GM18909 (cell line): ENCODE measurements around the gene PLXNA2.

Experiments used
- ATAC-seq: cut with Tn5 transposase; IDR thresholded peaks from one replicate; pipeline ENCODE4 v1.9.1; 2021; ENCODE audit warnings: mild to moderate bottlenecking; ENCODE audit not compliant: unreplicated experiment, poor library complexity

Gene PLXNA2

DNA sequence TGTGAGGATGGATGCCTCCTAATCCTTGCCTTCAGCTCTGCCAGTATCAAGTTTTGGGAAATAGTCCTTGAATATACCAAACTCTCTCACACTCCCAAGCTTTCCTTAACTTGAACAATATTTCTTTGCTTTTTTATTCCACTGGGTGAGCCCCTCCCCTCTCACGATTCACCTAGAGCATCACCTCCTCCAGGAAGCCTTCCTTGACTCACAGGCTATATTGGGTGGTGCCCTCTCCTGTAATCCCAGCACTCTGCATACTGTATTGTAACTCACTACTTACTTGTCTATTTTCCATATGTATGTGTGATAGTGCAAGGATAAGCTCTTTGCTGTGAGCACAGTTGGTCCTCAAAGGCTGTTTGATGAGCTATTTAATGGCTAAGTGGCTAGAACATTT, 114.7 kb downstream of the PLXNA2 start:
- ATAC-seq: no peak

DNA sequence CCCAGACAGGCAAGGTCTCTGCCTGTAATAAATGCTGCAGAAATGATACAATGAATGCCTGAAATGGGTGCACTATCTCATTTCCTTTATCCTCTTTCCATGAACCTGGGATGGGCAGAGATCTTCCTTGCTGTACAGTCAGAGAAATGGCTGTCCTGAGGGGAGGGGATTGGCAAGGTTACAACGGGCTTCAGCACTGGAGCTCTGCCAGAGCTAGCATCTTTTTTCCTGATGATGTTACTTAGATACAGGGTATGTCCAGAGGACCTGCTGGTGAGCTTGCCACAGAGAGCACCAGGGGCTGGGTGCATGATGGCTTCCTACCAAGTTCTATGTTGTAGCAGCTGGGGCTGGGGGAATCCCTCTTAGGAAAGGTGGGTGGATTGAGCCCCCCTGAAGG, 115.1 kb downstream of the PLXNA2 start:
- no peak for ATAC-seq

DNA sequence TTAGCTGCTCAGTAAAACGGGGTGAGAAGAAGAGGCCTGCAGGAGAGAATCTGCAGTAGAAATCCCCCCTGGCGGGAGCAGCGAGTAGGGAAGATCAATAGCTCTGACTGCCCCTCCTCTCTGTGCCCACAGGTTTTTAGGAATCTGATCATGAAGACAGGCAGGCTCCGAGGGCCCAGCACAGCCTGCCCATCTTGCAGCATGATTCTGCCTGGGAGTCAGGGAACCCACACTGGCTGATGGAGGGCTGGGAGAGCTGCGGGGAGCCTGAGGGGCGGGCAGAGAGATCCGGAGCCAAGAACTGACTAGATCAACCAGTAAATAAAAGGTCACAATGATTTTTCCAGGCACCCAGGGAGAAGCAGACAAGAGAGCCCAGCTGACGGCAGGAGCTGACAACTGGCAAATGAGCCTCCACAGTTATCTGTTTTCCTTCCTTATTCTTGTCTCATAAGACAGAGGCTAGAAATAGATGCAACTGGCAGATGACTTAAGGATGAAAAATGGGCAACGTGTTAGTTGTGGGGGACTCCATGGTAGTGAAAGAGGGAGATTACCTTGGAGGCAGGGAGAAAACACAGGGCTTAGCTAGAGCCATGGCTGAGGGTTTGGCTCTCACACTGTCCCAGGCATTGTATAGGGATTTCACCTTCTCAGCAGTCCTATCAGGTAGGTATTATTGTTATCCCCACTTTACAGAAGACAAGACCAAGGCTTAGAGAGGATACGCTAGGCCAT, 116.2 kb downstream of the PLXNA2 start:
- no peak for ATAC-seq

DNA sequence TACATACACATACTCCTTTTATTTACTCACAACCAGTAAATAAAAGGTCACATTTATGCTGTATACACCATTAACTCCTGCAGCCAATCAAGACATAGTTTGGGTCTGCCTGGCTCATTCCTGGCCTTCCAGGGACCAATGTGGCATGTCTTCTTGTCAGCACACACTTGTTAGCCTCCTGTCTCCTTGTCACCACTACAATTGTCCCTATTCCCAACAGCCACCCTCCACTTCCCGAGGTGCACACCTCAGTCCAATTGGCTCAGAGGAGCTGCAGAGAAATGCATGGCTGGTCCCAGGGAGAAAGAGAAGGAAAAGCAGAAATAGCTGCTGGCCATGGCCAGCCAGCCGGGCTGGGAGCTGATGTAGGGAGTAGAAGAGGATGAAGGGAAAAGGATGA, 116.9 kb downstream of the PLXNA2 start:
- no peak for ATAC-seq

DNA sequence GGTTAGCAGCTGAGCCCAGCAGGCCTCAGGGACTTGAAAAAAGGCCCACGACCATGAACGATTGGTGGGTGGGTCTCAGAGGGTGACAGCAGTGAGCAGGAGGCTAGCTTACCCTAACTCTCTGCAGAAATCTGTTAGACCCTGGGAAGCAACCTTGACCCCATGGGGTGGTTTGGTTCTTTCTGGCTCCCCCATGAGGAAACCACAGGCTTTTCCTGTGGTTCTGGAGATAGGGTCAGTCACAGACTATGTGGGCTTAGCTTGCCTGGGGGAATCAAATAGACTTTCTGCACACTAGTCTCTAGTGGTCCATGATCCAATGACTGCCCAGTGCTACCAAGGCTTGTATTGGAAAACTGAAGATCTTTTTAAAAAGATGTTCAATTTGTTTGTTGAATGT, 118.1 kb downstream of the PLXNA2 start:
- no peak for ATAC-seq

DNA sequence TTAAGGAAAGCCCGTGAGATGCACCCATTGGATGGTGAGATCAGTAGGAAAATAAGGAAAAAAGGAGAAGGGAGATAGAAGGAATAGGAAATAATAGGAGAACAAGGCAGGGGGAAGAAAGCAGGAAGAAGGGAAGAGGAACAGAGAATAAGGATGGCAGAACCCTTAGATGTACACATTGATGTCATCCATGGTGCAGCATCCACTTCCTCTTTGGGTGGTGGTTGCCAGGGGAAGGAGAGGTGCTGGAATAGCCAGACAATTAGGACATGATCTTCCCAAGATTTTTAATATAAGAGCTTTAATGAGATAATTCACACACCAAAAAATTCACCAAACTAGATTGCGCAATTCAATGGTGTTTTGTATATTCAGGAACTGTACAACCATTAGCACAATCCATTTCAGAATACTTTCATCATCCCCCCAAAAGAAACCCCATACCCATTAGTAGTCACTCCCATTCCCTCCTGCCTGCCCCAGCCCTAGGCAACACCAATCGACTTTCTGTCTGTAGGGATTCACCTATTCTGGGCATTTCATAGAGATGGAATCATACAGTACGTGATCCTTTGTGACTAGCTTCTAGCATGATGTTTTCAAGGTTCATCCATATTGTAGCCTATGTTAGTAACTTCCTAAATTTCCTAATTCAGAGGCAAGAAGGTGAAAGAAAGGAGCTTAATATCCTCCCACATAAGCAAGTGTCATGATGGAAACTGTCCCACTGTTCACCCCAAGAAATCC, 121.4 kb downstream of the PLXNA2 start:
- ATAC-seq: no peak

DNA sequence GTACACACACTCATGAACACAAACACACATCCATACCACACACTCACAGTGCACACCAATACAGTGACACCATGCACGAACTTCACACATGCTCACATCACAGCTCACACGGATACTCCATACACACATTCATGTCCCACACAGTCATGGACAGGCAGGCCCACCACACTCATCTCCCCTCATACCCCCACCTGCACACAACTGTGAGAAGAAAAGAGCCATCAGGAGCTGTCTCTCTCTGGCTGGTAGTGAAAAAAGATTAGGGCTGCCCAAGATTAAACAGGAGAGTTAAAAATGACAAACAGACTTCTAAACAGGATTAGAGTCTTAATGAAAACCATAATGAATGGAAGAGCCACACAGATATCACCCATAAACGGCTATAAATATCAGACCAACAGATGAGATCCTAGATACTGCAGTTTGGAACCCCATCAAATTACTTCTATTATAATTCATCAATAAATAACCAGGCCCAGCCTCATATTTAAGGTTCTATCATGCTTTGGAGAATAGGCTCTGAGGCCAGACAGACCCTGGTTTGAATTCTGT, 122.3 kb downstream of the PLXNA2 start:
- no peak for ATAC-seq

DNA sequence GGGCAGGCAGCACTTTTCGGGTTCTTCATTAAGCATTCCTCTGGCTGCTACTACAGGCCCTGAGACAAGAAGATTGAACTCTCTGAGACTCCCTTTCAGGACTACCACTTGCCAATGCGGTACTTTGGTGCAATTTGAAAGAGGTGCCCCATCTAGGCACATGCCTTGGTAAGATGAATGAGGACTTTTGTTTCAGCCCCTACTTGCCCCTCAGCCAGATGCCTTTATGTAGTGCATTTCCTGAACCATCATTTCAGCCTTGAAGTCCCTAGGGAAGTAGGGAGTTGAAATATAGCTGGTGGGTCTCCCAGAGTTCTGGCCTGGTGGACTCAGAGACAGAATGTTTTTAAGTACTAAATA, 123.8 kb downstream of the PLXNA2 start:
- ATAC-seq: no peak

DNA sequence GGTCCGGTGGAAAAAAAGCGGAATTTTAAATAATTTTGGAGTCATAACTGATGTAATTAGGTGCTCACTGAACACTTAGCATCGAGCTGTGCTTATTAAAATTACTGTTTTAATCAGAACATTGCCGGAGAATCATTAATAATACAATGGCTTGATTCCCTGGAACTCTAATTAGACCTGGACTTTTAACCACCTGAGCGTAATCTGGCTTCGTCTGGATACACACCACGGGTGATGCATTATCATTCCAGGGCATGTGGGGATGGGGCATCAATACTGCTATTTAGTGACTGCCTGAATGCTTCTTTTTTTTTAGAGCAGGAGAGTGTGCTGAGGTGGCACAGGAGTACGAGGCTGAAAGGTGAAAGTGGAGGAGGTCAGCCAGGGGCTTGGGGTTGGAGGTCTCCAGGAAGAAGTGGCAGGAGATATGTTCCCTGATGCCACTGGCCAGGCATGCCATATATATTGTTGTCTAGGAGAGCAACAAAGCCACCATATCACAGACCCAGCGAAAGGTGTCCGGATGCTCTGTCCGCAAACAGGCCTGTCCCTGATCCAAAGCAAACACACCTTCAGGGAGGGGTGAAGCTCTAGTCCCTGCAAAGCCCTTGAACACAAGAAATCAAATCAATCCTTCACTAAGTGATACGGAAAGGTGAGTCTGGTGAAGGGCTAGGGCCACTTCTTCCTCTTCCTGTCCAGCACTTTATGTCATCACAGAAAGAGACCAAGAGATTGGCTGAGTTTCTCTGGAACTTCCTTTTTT, 125.2 kb downstream of the PLXNA2 start:
- no peak for ATAC-seq

DNA sequence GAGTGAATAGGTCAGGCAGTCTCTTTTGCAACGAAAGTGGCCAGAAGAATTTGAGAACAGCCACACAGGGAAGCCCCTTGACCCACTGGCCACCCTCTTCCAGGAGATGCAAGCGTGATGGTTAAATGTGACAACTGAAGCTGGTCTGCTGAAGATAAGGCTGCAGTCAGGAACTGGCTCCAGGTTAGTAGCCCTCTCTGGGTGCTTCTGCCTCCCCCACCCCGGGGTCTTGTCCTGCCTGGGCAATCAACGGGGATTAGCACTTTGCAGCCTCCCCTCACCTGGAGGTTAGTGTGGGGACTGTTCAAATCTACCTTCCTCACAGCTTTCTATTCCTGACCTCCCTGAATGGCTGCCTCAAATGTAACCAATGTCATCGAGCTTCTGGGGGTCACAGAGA, 125.9 kb downstream of the PLXNA2 start:
- ATAC-seq: no peak

DNA sequence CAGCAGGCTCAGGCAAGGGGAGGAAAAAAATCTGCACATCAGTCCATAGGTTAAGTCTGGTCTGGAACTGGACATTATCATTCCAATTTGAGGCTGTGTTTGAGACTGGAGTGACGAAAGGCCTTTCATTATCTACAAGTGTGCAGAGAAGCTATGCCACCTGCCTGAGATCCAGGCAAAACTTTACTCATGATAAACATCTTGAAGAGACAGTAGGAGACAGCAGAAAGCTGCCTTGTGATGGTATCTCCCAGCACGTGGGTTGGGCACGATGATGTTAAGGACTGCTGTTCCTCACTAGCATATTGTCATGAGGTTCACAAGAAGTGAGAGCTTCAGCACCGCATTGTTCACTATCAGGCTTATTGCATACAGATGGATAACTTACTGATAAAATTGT, 126.4 kb downstream of the PLXNA2 start:
- ATAC-seq: no peak

DNA sequence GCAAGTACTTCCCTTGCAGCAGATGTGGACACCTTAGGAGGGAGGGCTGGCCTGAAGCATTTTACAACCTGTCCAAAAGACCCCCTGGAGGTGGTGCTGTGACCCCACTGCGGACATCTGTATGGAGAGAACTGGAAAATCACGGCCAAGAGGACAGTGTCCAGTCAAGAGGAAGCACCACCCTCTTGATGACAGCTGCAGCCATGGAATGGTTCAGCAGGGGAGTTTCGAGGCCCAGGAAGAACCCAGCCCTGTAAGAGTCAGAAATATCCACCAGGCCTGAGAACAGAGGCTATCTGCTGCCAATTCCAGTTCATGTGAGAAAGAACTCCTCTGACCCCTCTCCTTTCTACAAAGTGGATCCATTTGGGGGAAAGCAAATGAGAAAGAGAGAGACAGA, 126.8 kb downstream of the PLXNA2 start:
- ATAC-seq: no peak

DNA sequence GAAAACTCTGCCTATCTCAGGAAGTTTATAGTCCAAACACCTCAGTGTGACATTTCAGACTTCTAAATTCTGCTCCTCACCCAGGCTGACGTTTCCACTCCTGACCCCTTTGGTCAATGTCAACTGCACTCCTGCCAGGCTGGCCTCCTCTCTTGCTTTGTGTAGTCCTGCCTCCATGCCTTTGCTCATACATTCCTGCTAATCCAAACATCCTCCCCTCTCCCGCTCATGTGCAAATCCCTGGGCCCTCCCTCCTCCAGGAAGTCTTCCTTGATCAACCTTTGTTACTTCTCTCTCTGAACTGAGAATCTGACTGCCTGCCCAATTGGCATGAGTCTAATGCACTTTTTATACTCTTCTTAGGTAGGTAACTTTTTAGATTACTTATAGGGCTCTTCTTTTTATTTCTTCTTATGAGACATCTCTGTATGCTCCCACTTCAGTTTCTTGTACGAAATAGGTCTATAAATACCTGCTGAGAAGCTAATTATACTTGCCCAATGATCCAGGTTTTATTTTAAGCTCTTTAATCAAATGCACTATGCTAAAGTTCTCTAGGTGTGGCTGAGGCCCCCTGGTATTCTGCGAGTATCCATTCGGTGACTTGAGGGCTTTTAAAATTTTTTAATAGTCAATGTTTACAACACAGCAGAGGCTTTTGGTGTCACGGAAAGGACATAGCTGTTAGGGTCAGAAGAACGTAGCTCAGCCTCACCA, 128.1 kb downstream of the PLXNA2 start:
- no peak for ATAC-seq

DNA sequence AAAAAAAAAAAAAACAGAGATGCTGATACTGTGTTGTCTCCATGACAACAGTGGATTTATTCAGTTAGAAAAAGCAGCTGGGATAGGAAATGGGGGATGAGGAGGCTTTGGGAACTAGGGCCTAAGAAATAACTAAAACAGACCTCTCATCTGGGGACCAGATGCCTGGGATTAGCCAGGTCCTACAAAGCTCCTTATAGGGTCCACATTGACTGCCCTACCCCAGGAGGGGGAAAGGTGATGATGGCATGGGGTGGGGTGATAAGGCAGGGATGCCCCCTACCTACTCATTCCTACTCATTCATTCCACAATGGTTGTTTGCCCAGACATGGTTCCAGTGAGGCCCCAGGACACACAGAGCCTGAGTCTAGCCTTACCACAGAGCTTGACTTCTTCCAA, 131.2 kb downstream of the PLXNA2 start:
- ATAC-seq: no peak

DNA sequence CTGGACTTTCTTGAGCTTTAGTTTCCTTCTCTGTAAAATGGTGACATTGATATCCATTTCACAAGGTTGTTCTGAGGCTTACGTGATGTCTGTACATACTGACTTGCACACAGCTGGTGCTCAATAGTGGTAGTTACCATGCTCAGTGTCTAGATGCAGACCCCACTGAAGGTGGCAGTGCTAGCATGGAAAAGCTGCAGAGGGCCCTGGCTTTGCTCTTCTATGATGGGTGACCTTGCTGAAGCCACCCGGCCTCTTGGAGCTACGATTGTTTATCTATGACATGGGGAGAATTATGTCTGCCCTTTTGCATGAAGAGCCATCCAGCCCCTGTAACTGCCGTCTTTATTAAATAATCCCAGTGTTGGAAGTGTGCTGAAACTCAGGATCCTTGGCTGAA, 131.8 kb downstream of the PLXNA2 start:
- ATAC-seq: no peak

DNA sequence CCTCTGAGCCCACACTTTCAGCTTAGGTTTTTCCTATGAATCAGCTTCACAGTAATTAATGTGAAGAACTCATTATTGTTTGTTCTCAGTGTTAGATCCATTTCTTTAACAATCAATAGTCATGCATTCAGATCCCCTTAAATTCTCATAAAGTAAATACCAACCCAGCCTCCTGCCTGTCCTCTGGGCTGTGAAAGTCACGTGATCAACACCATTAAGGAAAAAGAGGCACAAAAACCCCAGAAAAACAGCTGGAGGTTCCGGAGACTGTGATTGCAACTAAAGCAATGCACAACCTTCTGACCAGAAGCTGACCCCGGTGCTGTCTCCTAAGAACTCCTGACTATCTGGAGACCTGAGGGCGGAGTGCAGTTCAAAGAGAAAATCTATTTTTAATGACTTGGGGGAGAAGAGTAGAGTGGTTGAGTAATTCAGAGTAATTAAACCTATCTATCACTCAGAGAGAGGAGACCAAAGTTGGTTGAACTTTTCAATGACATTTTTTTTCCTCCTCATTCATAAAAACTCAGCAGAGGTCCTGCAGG, 132.5 kb downstream of the PLXNA2 start:
- ATAC-seq: no peak

DNA sequence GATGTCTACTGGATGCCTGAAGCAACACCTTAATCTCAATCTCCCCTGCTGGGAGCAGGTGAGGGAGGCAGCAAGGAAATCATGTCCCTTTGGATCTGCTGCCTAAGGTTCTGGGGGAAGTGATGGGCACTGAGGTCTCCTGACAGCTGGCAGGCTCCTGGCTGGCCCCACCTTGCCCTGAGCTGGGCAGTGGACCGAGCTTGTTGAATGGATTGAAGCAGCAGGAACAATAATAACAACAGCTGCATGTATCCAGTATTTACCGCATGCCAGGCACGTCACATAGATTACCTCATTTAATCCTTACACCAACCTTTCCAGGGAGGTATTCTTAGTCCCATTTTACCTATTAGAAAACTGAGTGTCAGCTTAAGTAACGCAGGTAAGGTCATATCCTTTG, 133.9 kb downstream of the PLXNA2 start:
- ATAC-seq: no peak

DNA sequence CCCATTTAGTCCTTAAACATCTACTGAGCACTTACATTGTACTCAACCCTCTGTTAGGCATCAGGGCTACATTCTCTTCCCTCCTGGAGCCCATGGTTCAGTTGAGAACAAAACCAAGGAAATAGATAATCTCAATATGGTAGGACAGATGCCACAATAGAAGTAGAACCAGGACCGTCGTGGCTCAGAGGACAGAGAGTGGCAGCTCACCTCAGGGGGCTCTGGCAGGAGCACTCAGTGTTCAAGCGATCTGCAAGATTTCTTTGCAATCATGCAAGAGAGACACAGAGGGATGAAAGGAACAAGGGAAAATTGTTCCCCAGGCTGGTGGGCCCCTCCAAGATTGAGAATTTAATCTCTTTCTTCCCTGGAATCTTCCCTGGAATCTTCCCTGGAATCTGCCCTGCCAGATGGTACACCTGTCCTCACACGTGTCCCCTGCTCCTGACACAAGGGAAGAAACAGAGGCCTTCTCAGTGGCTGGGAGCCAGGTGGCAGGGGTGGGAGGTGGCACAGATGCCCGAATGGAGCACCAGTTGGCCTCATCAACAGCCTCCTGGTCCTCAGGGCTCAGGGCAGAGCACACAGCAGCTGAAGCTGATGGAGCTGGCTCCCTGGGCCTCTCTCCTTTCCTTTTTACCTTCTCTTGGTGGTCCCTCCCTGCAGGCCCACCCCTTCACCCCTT, 135.4 kb downstream of the PLXNA2 start:
- no peak for ATAC-seq

DNA sequence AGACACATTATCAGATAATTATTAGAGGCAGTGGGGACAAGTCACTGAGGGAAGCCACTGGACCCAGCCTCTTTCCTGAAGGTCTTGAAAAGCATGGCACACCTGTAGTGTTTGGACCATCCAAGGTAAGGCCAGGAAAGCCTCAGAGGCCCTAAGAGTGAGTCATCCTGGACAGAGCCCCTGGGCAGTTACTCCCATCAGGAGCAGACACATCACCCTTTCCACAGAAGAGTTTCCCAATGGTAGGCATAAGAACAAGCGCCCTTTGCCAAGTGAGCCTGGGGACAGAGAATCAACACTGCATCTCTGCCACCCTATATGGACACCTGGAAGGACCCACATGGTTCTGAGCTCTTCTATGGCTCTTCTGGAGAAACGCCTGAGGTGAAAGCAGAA, 136.0 kb downstream of the PLXNA2 start:
- ATAC-seq: no peak
